NCI-H345 treated with DMSO at 0.1 percent for 48 hours (cell line): ENCODE results near the gene MTX1.
"Not testable (repeated sequence)": the region's sequence is repeated elsewhere in the genome, so short reads cannot be mapped to it uniquely, and the experiment has no call there.

ENCODE experiments used
- DNase-seq: peaks from one replicate; lab custom pipeline; 2025; ENCODE audit not compliant: unreplicated experiment; lab: John Stamatoyannopoulos, UW

Gene MTX1

GRCh38 chr1:155232001-155232978, 23.8 kb downstream of the MTX1 start:
- not testable (repeated sequence) for DNase-seq

- not testable (repeated sequence) for DNase-seq
These were observed 25.0 kb downstream of the MTX1 start for GRCh38 chr1:155233502-155233901.

- DNase-seq = not testable (repeated sequence)
These were observed 26.9 kb downstream of the MTX1 start for GRCh38 chr1:155235375-155235774.

DNA sequence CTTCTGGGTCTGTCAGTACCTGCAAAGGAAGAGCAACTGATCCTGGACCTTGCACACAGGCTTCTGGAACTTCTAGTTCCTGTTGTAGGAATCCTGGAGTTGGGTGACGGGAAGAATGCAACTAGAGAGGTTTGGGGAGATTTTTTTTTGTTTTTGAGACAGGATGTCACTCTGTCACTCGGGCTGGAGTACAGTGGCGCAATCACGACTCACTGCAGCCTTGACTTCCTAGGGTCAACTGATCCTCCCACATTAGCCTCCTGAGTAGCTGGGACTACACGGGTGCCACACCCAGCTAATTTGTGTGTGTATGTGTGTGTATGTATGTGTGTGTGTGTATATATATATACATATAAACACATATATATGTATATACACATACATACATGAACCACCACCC, 28.0 kb downstream of the MTX1 start:
- no peak for DNase-seq

- DNase-seq = peak; percentile 95
These were observed 32.7 kb downstream of the MTX1 start for GRCh38 chr1:155241069-155241679.

DNA sequence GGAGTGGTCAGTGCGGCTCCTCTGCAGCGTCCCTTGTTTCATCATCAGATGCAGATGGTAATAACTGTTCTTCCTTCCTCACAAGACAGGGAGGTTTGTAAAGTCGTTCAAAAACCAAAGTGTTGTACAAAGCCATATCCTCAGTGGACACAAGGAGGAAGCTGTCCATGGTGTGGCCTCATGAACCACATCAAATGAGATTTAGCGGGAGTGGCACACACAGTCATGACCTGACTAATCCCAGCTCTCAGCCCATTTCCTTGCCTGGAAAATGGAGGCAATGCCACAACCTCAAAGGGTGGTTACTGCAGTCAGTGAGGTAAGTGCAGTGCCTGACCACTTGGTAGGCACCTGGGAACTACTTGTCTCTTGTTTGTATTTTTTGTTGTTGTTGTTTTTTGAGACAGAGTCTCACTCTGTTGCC, 33.4 kb downstream of the MTX1 start:
- no peak for DNase-seq

DNA sequence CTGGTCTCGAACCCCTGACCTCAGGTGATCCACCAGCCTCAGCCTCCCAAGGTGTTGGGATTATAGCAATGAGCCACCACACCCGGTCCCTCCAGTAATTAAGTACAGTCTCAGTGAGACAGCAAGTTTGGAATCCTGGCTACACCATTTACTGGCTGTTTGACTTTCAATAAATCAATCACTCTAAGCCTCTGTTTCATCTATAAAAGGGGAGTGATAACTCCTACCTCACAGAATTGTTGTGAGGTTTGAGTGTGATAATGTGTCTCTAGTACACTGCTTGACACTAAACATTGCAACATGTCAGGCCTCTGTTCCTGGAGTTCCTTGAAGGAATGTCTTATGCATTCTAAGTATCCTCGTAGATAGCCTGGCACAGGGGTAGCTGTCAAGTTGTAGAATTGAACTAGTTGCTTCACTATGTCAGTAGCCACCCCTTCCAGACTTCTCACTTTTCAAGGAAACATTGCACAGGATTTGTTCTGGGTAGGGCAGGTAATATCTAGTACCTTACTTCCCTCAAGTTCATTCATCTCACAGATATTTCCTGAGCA, 34.4 kb downstream of the MTX1 start:
- DNase-seq = no peak

DNA sequence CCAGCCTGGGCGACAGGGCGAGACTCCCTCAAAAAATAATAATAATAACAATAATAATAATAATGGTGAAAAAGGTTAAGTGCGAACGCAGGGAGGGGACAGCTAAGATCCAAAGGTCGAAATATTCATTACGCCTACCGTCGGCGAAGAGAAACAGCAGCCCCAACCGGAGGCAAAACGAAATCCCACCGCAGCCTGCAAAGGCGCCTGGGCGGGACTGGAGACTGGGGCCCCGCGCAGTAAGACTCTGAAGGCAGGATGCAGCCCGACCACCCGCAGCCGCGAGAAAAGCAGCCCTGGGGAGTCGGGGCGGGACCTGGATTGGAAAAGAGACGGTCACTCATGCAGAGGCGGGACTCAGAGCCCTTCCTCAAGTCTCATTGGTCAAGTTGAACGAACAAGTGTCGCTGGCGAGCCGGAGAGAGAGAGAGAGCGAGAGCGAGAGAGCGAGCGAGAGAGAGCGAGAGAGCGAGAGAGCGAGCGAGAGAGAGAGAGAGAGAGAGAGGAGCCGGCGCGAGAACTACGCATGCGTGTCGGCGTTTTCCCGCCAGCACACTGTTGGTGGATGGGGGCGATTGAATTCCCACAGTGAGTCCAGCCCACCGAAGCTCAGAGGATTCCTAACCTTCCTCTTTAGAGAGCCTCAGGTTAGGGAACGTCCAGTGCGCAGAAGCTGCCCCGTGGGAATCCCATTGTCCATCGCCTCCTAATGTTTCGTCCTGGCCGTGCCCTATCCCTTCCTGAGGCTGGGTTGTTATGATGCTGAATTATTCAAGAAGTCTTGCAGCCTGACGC, 36.1 kb downstream of the MTX1 start:
- DNase-seq = peak; percentile 100

DNA sequence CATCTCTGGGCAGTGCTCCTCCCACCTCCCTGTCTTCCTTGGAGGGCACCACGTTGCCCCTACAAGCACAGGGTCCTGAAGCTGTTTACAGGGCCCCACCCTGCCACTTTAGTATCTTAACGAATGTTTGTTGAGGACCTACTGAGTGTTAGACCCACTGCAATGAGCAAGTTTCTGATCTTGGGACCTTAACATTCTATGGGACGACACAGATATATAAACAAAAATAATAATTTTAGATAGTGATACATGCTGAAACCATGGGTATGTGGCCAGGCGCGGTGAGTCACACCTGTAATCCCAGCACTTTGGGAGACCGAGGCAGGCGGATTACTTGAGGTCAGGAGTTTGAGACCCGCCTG, 36.6 kb downstream of the MTX1 start:
- no peak for DNase-seq

DNA sequence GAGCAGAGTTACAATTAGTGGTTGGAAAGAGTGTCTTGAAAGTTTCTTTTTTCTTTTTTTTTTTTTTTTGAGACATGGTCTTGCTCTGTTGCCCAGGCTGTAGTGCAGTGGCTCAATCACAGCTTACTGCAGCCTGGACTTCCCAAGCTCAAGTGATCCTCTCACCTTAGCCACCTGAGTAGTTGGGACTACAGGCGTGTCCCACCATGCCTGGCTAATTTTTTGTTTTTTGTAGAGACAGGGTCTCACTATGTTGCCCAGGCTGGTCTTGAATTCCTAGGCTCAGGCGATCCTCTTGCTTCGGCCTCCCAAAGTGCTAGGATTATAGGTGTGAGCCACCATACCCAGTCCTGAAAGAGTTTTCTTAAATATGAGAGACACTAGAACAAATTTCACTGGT, 38.3 kb downstream of the MTX1 start:
- DNase-seq = not testable (repeated sequence)

GRCh38 chr1:155247667-155248553, 39.4 kb downstream of the MTX1 start:
- DNase-seq = no peak

DNA sequence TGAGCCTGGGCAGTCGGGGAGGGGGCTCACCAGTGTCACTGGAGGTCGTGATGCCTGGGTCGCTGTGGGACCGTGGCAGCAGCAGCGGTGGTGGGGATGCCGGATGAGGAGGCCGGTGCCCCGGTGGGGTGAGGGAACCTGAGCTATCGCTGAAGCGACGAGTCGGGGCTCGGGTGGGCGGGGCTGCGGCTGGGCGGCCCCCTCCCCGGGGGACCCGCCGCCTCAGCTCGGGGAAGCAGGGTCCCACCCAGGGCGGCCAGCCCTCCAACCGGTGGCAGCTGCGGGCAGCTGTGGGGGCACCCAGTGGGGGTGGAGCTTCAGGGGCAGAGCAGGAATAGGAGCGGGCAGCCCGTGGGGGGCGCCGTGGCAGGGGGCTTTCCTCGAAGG, 41.7 kb downstream of the MTX1 start:
- no peak for DNase-seq

DNA sequence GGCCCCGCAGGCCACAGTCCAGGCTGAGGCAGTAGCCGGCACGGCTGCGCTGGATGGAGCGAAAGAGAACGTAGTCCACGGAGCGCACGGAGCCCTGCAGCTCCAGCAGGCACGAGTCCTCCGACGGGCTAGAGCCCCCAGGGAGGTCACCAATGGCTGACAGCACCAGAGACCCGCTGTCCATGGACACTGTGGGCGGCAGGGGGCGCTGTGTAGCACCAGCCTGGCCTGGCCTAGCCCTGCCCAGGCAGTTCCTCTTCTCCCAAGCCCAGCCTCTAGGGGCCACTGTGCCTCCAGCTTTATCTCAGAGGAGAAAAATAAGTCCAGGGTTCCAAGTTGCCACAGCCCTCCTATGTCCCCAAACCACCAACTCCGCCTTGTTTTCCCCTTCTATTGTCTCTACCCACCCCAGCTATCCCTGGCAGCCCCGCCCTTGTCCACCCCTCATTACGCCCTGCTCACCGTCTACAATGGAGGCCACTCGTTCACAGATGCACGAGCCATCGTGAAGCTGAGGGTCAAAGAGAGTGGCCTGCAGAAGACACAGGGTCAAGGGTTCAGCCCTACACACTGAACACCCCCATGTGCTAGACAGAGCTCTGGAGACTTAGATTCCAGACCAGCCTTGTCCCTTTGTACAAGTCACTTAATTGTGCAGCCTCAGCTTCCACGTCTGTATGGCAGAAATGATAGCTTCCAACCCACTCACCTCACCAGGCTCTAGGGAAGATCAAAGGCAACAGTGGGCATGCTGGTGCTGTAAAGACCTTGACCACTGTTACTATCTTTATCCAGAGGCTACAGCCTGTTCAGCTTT, 42.3 kb downstream of the MTX1 start:
- DNase-seq = peak; percentile 99

DNA sequence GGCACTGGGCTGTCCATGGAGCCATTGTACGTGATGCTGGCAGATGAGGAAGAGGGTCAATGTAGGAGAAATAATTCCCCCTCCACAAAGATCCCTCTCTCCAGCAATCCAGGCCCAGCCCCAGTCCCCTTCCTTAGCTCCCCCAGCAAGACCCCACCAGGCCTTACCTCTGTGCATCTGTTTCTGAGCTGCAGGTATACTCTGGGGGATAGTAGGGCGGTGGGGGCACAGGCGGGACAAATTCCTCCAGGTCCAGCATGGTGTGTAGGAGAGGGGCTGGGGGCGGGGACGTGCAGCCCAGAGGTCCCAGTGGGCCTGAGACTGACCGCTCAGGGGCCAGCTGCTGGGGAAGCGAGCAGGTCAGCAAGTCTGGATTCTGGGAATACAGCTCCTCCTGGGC, 43.1 kb downstream of the MTX1 start:
- DNase-seq = no peak

DNA sequence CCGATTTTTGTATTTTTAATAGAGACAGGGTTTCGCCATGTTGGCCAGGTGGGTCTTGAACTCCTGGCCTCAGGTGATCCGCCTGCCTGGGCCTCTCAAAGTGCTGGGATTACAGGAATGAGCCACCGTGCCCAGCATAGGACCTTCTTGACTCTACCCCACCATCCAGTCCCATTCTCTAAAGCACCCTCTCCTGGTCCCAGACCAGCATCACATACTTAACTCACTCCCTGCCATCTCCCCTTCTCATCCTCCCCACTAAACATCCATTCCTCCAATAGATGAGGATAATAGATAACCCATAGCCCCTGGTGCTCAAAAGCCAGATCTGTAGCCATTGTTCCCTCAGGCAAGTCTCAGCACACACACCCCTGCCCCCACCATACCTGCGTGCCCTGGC, 44.7 kb downstream of the MTX1 start:
- DNase-seq = no peak

- no peak for DNase-seq
These were observed 45.3 kb downstream of the MTX1 start for GRCh38 chr1:155253797-155254196.

GRCh38 chr1:155254228-155254713, 45.8 kb downstream of the MTX1 start:
- DNase-seq = no peak

DNA sequence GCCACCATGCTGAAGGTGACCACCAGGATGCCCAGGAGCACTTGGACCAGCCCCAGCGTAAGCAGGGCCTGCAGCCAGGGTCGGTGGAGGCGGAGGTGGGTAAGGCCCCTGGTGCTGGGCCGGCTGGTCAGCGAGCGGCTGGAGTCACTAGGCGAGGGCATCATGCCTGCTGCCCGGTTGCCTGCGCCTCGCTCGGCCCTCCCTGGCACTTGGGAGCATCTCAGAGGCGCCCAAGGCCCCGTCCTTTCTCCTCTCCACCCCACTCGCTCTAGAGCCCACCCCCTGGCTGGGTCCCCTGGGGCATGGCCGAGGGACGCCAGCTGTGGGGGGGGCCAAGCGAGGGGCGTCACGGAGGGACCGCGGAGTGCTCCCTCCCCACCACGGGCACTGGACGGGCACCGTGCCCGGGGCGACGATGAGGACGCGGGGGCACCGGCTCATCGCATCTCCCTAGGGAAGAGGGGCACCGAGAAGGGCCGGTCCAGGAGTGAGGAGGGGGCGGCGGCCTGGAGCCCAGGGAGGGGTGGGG, 46.3 kb downstream of the MTX1 start:
- no peak for DNase-seq
